Breast epithelium (tissue), 4 donors: ENCODE measurements around the gene RD3L. TPM values are rescaled to one million over a fixed set of nuclear protein-coding genes. Genes with fewer than 3 reads are reported as not detected.

Source experiments
- DNase-seq, 2 donors: peaks; one replicate each; pipeline ENCODE4 v3.0.0-alpha.2; 2019; ENCODE audit warnings: low spot score in 2 of 2
- H3K27ac ChIP-seq, 2 donors: fragments of 200-600 bp; sonication (generic) in 1 of 2; one replicate each; pipeline ENCODE4 v1.5.1; 2016 to 2019; ENCODE audit warnings: mild to moderate bottlenecking in 1 of 2
- H3K27me3 ChIP-seq, 2 donors: fragments of 200-600 bp; sonication (generic) in 1 of 2; one replicate each; pipeline versions ENCODE4 v1.5.1 to v1.6.0; 2017 to 2019; ENCODE audit warnings: control low read depth in 1 of 2, mild to moderate bottlenecking in 1 of 2
- H3K36me3 ChIP-seq: fragments of 200-600 bp; one replicate; pipeline ENCODE4 v1.5.1; 2019
- H3K4me1 ChIP-seq, 2 donors: fragments of 200-600 bp; sonication (generic); one replicate each; pipeline ENCODE4 v1.5.1; 2016 to 2019; ENCODE audit warnings: control low read depth in 1 of 2
- H3K4me3 ChIP-seq, 3 donors: fragments of 200-600 bp; sonication (generic); 1 replicate in 2 of 3; 2 replicates in 1 of 3; pipeline ENCODE4 v1.5.1; 2016 to 2019; ENCODE audit warnings: mild to moderate bottlenecking in 3 of 3, moderate library complexity in 2 of 3
- H3K9me3 ChIP-seq, 2 donors: fragments of 200-600 bp; sonication (generic) in 1 of 2; one replicate each; pipeline ENCODE4 v1.5.1; 2016 to 2019; ENCODE audit warnings: control low read depth in 1 of 2
- POLR2A ChIP-seq: fragments of 450-650 bp; IDR thresholded peaks from one replicate; pipeline ENCODE4 v1.6.1; 2016; ENCODE audit warnings: antibody characterized with exemption, mild to moderate bottlenecking, moderate library complexity
- POLR2AphosphoS5 ChIP-seq, 3 donors: sonication (generic); formaldehyde crosslinking; IDR thresholded peaks; one replicate each; pipeline ENCODE4 v1.6.1; 2017; ENCODE audit warnings: antibody characterized with exemption in 3 of 3
- intact Hi-C: fragments of 100-400 bp; cut with DNase I; formaldehyde crosslinking; loops from one replicate; pipeline ENCODE4 v1.15.1; 2023; ENCODE audit warnings: low total_unique reads
- total RNA-seq, 3 donors: library from RNA; depleted of rRNA; stranded (reverse); fragments of >200 nt; gene quantifications; one replicate each; pipeline ENCODE4 v1.1.0, GENCODE V29; 2016
- TF ChIP-seq, protein P1 (sequence below), 3 donors: fragments of 450-650 bp; IDR thresholded peaks; one replicate each; pipeline ENCODE4 v1.5.1; 2016 to 2017; ENCODE audit warnings: antibody characterized with exemption in 3 of 3, mild to moderate bottlenecking in 3 of 3, moderate library complexity in 3 of 3

The RD3L gene
- total RNA-seq, 3 donors from 2014 or later: not detected

DNA sequence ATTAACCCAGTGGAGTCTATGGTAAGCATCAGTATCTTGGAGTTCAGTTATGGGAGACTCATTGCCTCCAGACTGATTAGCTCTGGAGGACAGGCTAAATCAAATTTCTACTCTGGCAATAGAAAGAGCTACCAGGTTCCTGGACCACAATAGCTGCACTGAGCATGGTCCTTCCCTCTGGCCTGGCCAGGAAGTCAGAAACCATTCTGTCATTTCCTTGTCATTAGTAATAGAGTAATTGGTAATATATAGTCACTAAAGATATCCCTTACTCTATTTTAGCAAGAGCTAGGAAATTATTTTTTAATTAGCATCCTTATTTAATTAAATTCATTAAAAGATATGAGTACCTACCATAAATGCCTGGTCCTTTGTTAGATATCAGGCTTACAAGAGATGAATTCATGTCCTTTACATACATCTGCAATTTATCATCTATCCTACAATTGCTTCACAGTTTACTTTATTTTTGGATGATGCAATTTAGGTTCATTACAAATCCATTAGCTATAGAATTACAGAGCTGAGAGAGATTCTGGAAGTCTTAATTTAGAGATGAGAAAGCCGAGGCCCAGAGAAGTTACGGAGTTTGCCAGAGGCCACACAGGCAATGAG is 37.7 kb downstream of the RD3L start:
- no peaks in the 10 kb centered on the region for H3K27me3 ChIP-seq
- no peaks in the 10 kb centered on the region for H3K36me3 ChIP-seq
- DNase-seq: no peak
- intact Hi-C loops: no loop called here
- H3K4me3 ChIP-seq: no peak overlapping the region
- H3K9me3 ChIP-seq: no peaks in the 10 kb centered on the region
- TF ChIP-seq POLR2A: no peak
- TF ChIP-seq, protein P1, sequence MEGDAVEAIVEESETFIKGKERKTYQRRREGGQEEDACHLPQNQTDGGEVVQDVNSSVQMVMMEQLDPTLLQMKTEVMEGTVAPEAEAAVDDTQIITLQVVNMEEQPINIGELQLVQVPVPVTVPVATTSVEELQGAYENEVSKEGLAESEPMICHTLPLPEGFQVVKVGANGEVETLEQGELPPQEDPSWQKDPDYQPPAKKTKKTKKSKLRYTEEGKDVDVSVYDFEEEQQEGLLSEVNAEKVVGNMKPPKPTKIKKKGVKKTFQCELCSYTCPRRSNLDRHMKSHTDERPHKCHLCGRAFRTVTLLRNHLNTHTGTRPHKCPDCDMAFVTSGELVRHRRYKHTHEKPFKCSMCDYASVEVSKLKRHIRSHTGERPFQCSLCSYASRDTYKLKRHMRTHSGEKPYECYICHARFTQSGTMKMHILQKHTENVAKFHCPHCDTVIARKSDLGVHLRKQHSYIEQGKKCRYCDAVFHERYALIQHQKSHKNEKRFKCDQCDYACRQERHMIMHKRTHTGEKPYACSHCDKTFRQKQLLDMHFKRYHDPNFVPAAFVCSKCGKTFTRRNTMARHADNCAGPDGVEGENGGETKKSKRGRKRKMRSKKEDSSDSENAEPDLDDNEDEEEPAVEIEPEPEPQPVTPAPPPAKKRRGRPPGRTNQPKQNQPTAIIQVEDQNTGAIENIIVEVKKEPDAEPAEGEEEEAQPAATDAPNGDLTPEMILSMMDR (IDR thresholded peaks at IDR 0.05): no peak
- no peak for TF ChIP-seq POLR2AphosphoS5 (IDR thresholded peaks at IDR 0.05)
- H3K4me1 ChIP-seq: no peaks in the 10 kb centered on the region
- no peak overlapping the region for H3K27ac ChIP-seq

DNA sequence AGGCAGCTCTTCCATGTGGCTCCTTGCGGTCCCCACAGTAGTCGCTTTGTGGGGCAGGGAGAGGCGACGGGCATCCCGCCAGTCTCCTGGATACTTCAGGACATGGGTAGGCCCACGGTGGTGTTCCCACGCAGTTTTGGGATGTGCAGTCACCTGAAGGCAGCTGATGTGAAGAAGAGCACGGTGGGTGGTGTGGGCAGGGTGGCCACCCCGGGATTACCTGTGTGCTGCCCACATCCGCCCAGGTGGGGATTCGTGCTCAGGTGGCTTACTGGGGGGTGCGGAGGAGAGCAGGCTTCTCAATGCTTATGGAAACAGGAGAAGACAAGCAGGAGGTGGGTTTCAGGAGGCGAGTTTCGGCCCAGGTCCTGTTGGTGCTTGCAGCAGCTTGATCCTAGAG is 42.5 kb downstream of the RD3L start:
- TF ChIP-seq, protein P1 (IDR thresholded peaks at IDR 0.05): no peak
- no peak for TF ChIP-seq POLR2A
- no peak for TF ChIP-seq POLR2AphosphoS5 (IDR thresholded peaks at IDR 0.05)
- H3K4me1 ChIP-seq: no peaks in the 10 kb centered on the region
- no peak overlapping the region for H3K4me3 ChIP-seq
- intact Hi-C loops: no loop called here
- no peaks in the 10 kb centered on the region for H3K9me3 ChIP-seq
- no peaks in the 10 kb centered on the region for H3K27me3 ChIP-seq
- DNase-seq: no peak
- H3K27ac ChIP-seq: no peak overlapping the region
- H3K36me3 ChIP-seq: no peaks in the 10 kb centered on the region

DNA sequence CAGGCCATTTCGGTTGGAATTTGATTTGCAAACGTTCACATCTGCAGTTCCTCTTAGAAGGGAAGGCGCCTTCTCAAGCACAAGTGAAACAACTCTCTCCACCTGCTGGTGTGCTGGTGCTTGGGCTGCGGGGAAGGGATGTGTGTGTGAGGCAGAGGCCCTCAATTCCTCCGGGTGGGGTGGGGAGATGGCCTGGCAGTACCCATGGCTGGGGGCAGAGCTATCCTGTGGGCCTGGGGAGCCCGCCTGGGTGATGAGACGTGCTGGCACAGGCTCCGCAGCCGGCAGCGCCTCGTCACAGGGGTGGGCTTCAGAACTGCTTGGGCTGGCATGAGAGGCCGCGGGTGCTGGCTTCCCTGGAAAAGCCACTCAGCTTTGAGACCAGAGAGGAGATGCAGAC is 43.0 kb downstream of the RD3L start:
- H3K4me1 ChIP-seq: no peaks in the 10 kb centered on the region

DNA sequence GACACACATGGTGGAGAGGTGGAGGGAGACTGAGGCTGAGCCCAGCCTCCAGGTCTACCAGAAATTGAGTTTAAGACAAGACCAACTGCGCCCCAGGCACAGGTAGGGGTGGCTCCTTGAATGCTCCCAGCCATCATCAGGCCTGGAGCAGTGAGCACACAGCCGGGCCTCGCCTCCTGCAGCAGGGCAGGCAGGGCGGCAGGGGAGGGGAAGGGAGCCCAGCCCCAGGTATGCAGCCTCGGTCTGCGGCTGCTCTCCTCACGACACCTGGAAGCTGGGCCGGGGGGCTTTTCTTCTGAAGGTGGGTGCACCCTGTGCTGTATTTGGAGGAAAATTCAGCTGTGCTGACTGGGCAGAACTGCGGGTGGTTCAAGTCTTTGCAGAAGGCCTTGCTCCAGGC is 43.6 kb downstream of the RD3L start:
- Histone ChIP-seq H3K9me3 (no peaks in the 10 kb centered on the region), H3K36me3 (no peaks in the 10 kb centered on the region), H3K4me3 (no peak overlapping the region), H3K4me1 (no peaks in the 10 kb centered on the region), H3K27ac (no peak overlapping the region), H3K27me3 (no peaks in the 10 kb centered on the region)
- DNase-seq: no peak
- intact Hi-C loops: no loop called here
- TF ChIP-seq POLR2AphosphoS5 (IDR thresholded peaks at IDR 0.05) (no peak), POLR2A (no peak)
- TF ChIP-seq, protein P1 (IDR thresholded peaks at IDR 0.05): no peak

More for the DNA sequence above, 43.0 kb downstream of the RD3L start:
- DNase-seq: no peak
- TF ChIP-seq POLR2AphosphoS5 (IDR thresholded peaks at IDR 0.05): no peak
- TF ChIP-seq POLR2A: no peak
- H3K9me3 ChIP-seq: no peaks in the 10 kb centered on the region
- intact Hi-C loops: no loop called here
- H3K27me3 ChIP-seq: no peaks in the 10 kb centered on the region
- H3K4me3 ChIP-seq: no peak overlapping the region
- H3K36me3 ChIP-seq: no peaks in the 10 kb centered on the region
- no peak overlapping the region for H3K27ac ChIP-seq

DNA sequence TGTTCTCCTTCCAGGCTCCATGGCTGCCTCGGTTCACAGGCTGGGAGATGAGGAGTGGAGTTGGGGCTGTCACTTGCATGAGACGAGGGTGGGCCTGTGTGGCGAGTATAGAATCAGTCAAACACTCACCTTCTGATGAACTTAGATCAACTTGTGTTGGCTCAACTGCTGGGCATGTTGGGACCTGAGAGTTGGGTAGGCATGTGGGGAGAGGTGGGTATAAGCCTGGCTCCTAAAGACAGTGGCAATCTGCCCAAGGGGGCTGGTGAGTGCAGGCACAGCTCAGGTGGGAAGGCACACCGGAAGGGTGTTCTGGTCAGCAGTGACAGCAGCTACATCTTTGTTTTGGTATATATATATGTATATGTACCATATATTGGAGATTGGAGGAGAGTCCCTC is 44.1 kb downstream of the RD3L start:
- no peak for DNase-seq
- no peaks in the 10 kb centered on the region for H3K27me3 ChIP-seq
- intact Hi-C loops: no loop called here
- no peaks in the 10 kb centered on the region for H3K4me1 ChIP-seq
- no peak overlapping the region for H3K27ac ChIP-seq
- H3K36me3 ChIP-seq: no peaks in the 10 kb centered on the region
- TF ChIP-seq, protein P1 (IDR thresholded peaks at IDR 0.05): no peak
- no peak for TF ChIP-seq POLR2A
- no peak for TF ChIP-seq POLR2AphosphoS5 (IDR thresholded peaks at IDR 0.05)
- no peak overlapping the region for H3K4me3 ChIP-seq
- no peaks in the 10 kb centered on the region for H3K9me3 ChIP-seq
